Astrocyte (in vitro differentiated cells and primary cell): ENCODE results near the gene TBC1D2B.
"Not testable (repeated sequence)": the region's sequence is repeated elsewhere in the genome, so short reads cannot be mapped to it uniquely, and the experiment has no call there.

Source experiments
- CTCF ChIP-seq: IDR thresholded peaks from 2 replicates; pipeline ENCODE4 v1.5.1; 2011; ENCODE audit warnings: low read depth, mild to moderate bottlenecking, inconsistent platforms, low read length, moderate library complexity; ENCODE audit not compliant: insufficient read depth
- EZH2 ChIP-seq: IDR thresholded peaks from 2 replicates; pipeline ENCODE4 v1.6.1; 2012; ENCODE audit warnings: mild to moderate bottlenecking, low read length, inconsistent platforms; ENCODE audit not compliant: insufficient read depth

- TF ChIP-seq CTCF, EZH2: not testable (repeated sequence)
Measured at GRCh38 chr15:77967235-77967615, 110.3 kb downstream of the TBC1D2B start.
